Lower leg skin (tissue), 4 donors: Measurements from ENCODE around the gene CARD10. TPM values are rescaled to one million over a fixed set of nuclear protein-coding genes. Genes with fewer than 3 reads are reported as not detected.

Source experiments
- DNase-seq, 2 donors: peaks; one replicate each; pipeline ENCODE4 v3.0.0-alpha.2; 2019; ENCODE audit warnings: low spot score in 2 of 2
- H3K4me3 ChIP-seq: fragments of 200-600 bp; sonication (generic); 2 replicates; pipeline ENCODE4 v1.5.1; 2017; ENCODE audit warnings: mild to moderate bottlenecking, low read depth; ENCODE audit not compliant: poor library complexity, severe bottlenecking
- CTCF ChIP-seq, 3 donors: fragments of 450-650 bp; IDR thresholded peaks; one replicate each; pipeline ENCODE4 v1.5.1; 2016; ENCODE audit warnings: antibody characterized with exemption in 3 of 3, mild to moderate bottlenecking in 3 of 3, moderate library complexity in 2 of 3
- POLR2A ChIP-seq, 2 donors: fragments of 450-650 bp; IDR thresholded peaks; one replicate each; pipeline ENCODE4 v1.6.1; 2016 to 2017; ENCODE audit warnings: antibody characterized with exemption in 2 of 2, mild to moderate bottlenecking in 1 of 2, moderate library complexity in 1 of 2
- WGBS, 2 donors: methylation state at CpG; one replicate each; pipeline ENCODE4 v1.1.5; 2018; 5-methylcytosine and 5-hydroxymethylcytosine counted together
- intact Hi-C: fragments of 100-400 bp; cut with DNase I; formaldehyde crosslinking; loops from one replicate; pipeline ENCODE4 v1.15.0; 2023; ENCODE audit warnings: low total_unique reads
- total RNA-seq, 4 donors: library from RNA; depleted of rRNA; stranded (reverse); fragments of >200 nt; gene quantifications; one replicate each; pipeline ENCODE4 v1.1.0, GENCODE V29; 2016

The CARD10 gene
- total RNA-seq, 4 donors from 2014 or later, result 13.2 to 22.5 (median 18.6) TPM

- TF ChIP-seq CTCF (IDR thresholded peaks at IDR 0.05) (no peak), POLR2A (IDR thresholded peaks at IDR 0.05) (no peak)
- 89 to 92% methylated on average over 6 of the region's 6 CpGs for WGBS, 2 donors
These were observed 7.7 kb downstream of the CARD10 start for GRCh38 chr22:37511395-37512104.

GRCh38 chr22:37510091-37510490, 9.1 kb downstream of the CARD10 start:
- no peak overlapping the region for H3K4me3 ChIP-seq
- WGBS, 2 donors, result 75 to 82% methylated on average over 9 to 10 of the region's 10 CpGs
- TF ChIP-seq POLR2A (IDR thresholded peaks at IDR 0.05) (no peak), CTCF (IDR thresholded peaks at IDR 0.05) (no peak)
- intact Hi-C loops, result no loop called here
- DNase-seq, result no peak

More at GRCh38 chr22:37511395-37512104, 7.7 kb downstream of the CARD10 start:
- H3K4me3 ChIP-seq, result no peak overlapping the region
- DNase-seq, result no peak
- intact Hi-C loops, result no loop called here

- TF ChIP-seq POLR2A (IDR thresholded peaks at IDR 0.05), result no peak
- TF ChIP-seq CTCF (IDR thresholded peaks at IDR 0.05), result no peak
- intact Hi-C loops, result no loop called here
- WGBS, 2 donors, result 67 to 76% methylated on average over 9 of the region's 10 CpGs
- no peak overlapping the region for H3K4me3 ChIP-seq
- DNase-seq, result no peak
These were observed 10.0 kb downstream of the CARD10 start for GRCh38 chr22:37509059-37509860.

GRCh38 chr22:37508431-37508992, 10.7 kb downstream of the CARD10 start:
- no peak for DNase-seq
- 47 to 53% methylated on average over 11 to 22 of the region's 22 CpGs for WGBS, 2 donors

GRCh38 chr22:37507731-37508130, 11.5 kb downstream of the CARD10 start:
- no peak for TF ChIP-seq CTCF (IDR thresholded peaks at IDR 0.05)
- TF ChIP-seq POLR2A (IDR thresholded peaks at IDR 0.05), result no peak
- 95 to 99% methylated on average over 10 of the region's 10 CpGs for WGBS, 2 donors
- no peak for DNase-seq
- no peak overlapping the region for H3K4me3 ChIP-seq
- intact Hi-C loops, result no loop called here

More at GRCh38 chr22:37508431-37508992, 10.7 kb downstream of the CARD10 start:
- no peak for TF ChIP-seq POLR2A (IDR thresholded peaks at IDR 0.05)
- no peak for TF ChIP-seq CTCF (IDR thresholded peaks at IDR 0.05)
- intact Hi-C loops, result no loop called here
- no peak overlapping the region for H3K4me3 ChIP-seq
